NCI-H774 (cell line): ENCODE measurements around the gene SYNE1.
"Not testable (repeated sequence)": the region's sequence is repeated elsewhere in the genome, so short reads cannot be mapped to it uniquely, and the experiment has no call there.

Source experiments
- DNase-seq: peaks from one replicate; lab custom pipeline; 2025; lab: John Stamatoyannopoulos, UW

SYNE1 gene

GRCh38 chr6:152491501-152491900, 145.7 kb downstream of the SYNE1 start:
- DNase-seq = not testable (repeated sequence)

- DNase-seq = not testable (repeated sequence)
These were observed 146.2 kb downstream of the SYNE1 start for GRCh38 chr6:152490971-152491378.

GRCh38 chr6:152484806-152485205, 152.4 kb downstream of the SYNE1 start:
- no peak for DNase-seq

- DNase-seq = no peak
These were observed 154.9 kb downstream of the SYNE1 start for GRCh38 chr6:152482289-152482688.

- no peak for DNase-seq
These were observed 158.7 kb downstream of the SYNE1 start for GRCh38 chr6:152478377-152479010.

- DNase-seq = no peak
These were observed 162.8 kb downstream of the SYNE1 start for GRCh38 chr6:152474354-152474753.

- no peak for DNase-seq
These were observed 164.8 kb downstream of the SYNE1 start for GRCh38 chr6:152472325-152472724.

GRCh38 chr6:152471456-152472265, 165.5 kb downstream of the SYNE1 start:
- DNase-seq = no peak

- no peak for DNase-seq
These were observed 174.0 kb downstream of the SYNE1 start for GRCh38 chr6:152463164-152463563.

- no peak for DNase-seq
These were observed 174.4 kb downstream of the SYNE1 start for GRCh38 chr6:152462716-152463115.

- DNase-seq = no peak
These were observed 175.6 kb downstream of the SYNE1 start for GRCh38 chr6:152461556-152461955.

- no peak for DNase-seq
These were observed 178.2 kb downstream of the SYNE1 start for GRCh38 chr6:152458648-152459644.

- no peak for DNase-seq
These were observed 179.1 kb downstream of the SYNE1 start for GRCh38 chr6:152457949-152458624.

GRCh38 chr6:152454003-152454402, 183.2 kb downstream of the SYNE1 start:
- DNase-seq = no peak

- DNase-seq = no peak
These were observed 183.7 kb downstream of the SYNE1 start for GRCh38 chr6:152453421-152453820.

GRCh38 chr6:152452639-152453038, 184.5 kb downstream of the SYNE1 start:
- DNase-seq = no peak

- no peak for DNase-seq
These were observed 186.6 kb downstream of the SYNE1 start for GRCh38 chr6:152450519-152450918.

GRCh38 chr6:152441902-152442301, 195.3 kb downstream of the SYNE1 start:
- DNase-seq = peak; percentile 10

- DNase-seq = no peak
These were observed 201.3 kb downstream of the SYNE1 start for GRCh38 chr6:152435816-152436215.

- no peak for DNase-seq
These were observed 204.4 kb downstream of the SYNE1 start for GRCh38 chr6:152432758-152433157.

- DNase-seq = no peak
These were observed 209.0 kb downstream of the SYNE1 start for GRCh38 chr6:152428126-152428525.

- DNase-seq = no peak
These were observed 210.9 kb downstream of the SYNE1 start for GRCh38 chr6:152426276-152426675.
